CD4-positive, alpha-beta T cell treated with Interferon gamma for 1 hour (primary cell): ENCODE measurements around the gene GAL3ST2.
"Not testable (repeated sequence)": the region's sequence is repeated elsewhere in the genome, so short reads cannot be mapped to it uniquely, and the experiment has no call there.

Source experiments
- DNase-seq: peaks from one replicate; pipeline ENCODE4 v3.0.0-alpha.2; 2020

Gene GAL3ST2

DNA sequence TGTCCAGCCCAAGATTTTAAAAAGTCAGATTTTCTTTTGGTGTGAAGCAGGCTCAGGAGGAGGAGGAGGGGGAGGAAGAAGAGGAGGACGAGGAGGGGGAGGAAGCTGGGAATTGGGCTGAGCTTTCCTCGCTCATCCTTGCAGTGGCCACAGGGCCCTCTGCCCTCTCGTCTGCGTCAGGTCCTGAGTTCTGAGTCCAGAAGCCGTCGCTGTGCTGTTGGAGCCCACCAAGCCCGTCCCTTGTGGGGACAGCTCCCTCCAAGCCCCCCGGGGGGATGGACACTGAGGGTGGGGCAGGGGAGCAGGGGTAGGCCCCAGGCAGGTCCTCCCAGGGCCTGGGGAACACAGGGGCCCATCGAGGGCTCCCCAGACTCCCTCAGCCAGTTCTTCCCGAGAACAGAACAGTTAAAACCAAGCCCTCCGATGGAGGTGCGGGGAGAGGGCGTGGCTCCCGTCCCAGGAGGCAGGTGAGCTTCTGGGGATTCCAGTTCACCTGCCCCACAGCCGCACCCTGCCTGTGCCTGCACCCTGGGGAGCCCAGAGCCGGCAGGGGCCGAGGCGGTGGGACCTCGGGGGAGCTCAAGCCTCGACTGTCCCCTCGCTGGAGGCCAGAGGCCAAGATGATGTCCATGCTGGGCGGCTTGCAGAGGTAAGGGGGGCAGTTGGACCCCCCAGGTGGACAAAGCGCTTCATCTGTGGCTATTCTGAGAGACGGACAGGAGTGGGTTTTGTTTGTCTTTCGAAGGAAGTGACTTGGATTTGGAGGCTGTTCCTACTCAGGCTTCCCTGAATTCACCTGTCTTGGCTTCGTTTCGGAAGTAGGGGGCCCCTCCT lies at the start of gene GAL3ST2:
Gene GAL3ST2 (plus strand): TSS at position 487 of the 834 bp plus-strand sequence. CDS start 134 bp downstream, at position 621.
- DNase-seq: no peak

DNA sequence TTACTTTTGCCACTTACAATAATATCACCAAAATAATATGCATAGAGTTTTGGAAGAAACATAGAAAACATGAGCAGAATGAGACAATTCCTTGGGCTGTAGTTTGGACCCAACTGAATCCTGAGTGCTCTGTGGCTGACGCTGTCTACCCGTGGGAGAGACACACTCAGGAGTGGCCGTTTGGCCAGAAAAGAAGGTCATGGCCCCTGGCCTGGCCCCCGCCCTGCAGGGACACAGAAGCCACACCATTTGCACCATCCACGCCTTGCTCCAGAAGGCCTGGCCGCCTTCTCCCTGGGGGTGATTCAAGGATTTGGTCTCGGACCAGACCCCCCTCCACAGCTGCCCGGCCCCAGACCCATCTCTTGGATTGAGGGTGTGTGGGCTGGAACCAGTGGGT lies 48.6 kb upstream of the GAL3ST2 start:
- no peak for DNase-seq

DNA sequence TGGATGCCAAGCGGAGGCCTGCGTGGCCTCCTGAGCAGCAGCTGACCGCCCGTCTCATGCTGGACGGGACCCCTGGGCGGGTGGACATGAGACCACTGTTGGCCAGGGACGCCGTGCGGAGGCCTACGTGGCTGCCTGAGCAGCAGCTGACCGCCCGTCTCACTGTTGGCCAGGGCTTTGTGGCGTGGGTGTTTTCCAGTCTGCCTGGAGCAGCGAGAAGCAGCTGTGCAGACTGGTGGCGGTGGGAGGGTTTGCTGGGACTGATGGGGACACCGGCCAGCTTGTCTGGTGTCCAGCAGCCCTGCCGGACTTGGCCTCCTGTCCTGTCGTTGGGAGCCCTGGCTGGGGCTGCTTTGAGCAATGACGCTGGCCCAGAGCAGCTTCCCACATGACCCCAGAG lies 48.0 kb upstream of the GAL3ST2 start:
- DNase-seq: no peak

DNA sequence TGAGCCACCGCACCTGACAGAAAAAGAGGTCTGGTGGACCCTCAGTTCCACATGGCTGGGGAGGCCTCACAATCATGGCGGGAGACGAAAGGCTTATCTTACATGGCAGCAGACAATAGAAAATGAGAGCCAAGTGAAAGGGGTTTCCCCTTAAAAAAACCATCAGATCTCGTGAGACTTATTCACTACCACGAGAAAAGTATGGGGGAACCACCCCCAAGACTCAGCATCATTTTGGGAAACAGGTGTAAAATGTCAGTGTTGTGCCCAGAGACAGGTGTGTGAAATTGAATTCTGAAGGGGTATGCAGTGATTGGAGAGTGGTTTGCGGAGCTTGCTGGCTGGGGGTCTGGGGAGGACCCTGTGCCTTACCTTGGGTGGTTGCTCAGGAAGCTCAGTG lies 46.8 kb upstream of the GAL3ST2 start:
- no peak for DNase-seq

DNA sequence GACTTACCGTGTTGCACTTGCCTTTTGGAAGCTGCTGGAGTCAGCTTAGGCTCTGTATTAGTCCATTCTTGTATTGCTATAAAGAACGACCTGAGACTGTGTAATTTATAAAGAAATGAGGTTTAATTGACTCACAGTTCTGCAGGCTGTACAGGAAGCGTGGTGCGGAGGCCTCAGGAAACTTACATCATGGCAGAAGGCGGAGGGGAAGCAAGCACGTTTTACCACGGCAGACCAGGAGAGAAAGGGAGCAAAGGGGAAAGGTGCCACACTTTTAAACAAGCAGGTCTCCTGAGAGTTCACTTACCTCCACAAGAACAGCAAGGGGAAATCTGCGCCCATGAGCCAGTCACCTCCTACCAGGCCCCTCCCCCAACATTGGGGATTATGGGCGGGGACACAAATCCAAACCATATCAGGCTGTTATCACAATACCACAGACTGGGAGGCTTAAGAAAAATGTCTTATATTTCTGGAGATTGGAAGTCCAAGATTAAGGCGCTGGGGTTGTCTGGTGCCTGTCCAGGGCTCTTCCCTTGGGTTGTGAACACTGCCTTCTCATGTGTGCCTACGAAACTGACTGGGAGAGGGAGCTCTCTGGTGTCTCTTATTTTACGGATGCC lies 45.8 kb upstream of the GAL3ST2 start:
- no peak for DNase-seq

DNA sequence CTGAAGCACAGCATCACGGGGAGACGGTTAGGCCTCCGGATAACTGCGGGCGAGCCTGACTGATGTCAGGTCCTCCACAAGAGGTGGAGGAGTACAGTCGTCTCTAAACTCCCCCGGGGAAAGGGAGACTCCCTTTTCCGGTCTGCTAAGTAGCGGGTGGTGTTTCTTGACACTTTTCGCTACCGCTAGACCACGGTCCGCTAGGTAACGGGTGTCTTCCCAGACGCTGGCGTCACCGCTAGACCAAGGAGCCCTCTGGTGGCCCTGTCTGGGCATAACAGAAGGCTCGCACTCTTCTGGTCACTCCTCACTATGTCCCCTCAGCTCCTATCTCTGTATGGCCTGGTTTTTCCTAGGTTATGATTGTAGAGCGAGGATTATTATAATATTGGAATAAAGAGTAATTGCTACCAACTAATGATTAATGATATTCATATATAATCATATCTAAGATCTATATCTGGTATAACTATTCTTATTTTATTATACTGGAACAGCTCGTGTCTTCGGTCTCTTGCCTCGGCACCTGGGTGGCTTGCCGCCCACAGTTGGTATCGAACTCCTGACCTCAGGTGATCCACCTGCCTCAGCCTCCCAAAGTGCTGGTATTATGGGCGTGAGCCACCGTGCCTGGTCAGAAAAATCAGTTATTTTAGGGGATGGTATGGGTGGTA lies 44.0 kb upstream of the GAL3ST2 start:
- peak; percentile 45 for DNase-seq

DNA sequence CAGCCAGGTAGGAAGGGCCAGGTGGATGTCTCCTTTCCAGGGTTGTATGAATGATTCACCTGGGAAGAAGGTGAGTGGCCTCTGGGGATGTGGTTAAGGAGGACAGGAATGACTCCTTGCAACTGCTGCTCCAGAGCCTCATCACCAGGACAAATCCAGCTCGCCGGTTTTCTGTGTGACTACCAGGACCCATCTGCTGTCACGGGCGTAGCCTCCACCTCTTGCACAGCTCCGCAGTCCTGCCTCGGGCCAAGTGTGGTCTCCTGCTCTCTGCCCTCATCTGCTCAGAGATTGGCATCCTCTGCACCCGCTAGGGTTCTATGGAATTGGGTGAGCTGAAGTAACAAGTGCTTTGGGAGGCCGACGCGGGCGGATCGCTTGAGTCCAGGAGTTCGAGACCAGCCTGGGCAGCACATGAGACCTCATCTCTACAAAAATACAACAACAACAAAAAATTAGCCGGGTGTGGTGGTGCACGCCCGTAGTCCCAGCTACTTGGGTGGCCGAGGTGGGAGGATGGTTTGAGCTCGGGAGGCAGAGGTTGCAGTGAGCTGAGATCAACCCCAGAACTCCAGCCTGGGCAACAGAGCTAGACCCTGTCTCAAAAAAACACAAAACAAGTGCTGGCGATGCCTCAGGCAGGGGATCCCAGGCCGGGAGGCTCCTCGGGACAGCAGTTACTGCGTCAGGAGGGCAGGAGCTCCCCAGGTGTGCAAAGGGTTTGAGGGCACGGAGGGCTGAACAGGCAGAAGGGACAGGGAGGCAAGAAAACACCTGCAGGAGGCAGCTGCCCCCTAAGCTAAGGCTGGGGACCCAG lies 43.0 kb upstream of the GAL3ST2 start:
- no peak for DNase-seq

DNA sequence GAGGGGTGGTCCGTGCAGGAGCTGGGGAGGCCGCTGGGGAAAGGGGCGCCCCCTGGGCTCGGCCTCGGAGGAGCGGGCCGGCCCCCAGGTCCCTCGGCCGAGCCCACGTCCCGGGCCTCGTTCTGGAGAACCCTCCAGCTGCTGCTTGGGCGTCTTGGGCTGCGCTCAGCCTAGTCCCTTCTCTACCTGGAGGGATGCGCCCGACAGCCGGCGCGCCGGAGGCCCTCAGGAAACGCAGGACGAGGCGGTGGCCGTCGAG lies 42.5 kb upstream of the GAL3ST2 start:
- no peak for DNase-seq

DNA sequence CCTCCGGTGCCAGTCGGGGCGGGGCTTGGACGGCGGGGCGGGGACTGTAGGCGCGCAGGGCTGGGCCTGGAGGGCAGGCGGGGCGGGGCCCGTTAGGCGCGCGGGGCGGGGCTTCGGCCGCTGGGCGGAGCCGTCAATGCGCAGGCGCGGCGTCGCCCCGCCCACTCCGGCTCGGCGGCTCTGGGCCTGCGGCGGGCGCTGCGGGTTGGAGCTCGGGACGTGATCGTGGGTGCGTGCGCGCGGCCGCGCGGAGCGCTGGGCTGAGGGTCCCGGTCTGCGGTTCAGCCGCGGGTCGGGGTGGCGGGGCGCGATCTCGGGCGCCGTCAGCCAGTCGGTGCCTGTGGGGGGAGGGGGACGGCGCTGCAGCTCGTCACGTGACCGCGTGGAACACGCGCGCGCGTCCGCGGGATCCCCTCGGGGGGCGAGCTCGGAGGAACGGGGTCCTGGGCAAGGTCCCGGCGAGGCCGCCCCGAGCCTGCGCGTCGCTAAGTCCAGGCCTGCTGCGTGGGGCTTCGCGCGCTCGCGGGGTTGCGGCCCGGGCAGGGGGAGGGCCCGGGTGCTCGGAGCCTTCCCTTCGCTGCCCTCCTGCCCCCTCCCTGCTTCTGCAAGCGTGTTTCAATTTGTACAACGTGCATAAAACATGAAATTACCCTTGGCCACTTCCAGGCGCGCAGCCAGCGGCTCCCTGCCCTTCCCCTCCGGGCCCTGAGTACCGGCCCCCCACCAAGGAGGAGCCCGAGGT lies 42.0 kb upstream of the GAL3ST2 start, which contains the start of gene D2HGDH:
Gene D2HGDH (plus strand): TSS at position 164 of the 742 bp plus-strand sequence. CDS start 595 bp downstream, outside the sequence.
- DNase-seq: peak; percentile 87

DNA sequence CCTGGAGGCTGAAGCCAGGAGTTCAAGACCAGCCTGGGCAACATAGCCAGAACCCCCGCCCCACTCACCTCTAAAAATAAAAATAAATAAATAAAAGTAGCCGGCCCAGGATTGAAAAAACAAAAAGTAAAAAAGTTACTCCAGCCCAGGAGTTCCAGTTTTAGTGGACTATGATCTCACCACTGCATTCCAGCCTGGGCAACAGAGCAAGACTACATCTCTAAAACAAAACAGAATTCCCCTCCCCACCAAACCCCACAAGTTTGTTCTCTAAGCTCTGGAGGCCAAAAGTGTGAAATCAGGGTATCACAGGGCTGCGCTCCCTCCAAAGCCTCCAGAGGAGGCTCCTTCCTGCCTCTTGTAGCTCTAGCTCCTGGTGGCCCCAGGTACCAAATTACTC lies 40.5 kb upstream of the GAL3ST2 start:
- DNase-seq: no peak

DNA sequence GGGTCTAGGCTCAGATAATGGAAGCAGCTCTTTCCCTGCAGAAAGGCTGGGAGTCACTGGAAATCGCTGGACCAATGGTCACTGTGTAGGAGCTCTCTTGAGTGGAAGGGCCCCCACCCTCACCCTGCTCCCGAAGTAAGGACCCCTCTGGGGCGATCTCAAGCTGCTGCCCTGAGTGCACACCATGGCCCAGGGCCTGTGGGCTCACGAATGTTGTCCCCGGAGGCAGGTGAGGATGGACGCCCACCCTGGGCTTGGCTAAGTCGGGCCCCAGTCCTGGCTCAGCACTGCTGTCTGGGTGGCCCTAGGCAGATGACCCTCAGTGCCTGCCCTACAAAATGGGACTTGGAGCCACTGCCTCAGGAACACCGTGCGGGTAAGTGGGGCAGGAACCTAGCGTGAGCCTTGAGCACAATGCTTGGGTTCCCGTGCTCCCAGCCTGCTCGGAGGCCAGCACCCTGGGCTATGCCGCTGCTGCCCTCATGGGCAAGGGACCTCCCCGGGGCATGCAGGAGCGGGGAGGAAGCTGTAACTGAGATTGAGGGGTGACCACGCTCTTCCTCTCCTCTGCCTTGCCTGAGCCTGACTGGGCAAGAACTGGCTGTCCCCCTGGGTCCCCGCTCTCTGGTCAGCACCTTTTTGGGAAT lies 38.5 kb upstream of the GAL3ST2 start:
- DNase-seq: no peak

DNA sequence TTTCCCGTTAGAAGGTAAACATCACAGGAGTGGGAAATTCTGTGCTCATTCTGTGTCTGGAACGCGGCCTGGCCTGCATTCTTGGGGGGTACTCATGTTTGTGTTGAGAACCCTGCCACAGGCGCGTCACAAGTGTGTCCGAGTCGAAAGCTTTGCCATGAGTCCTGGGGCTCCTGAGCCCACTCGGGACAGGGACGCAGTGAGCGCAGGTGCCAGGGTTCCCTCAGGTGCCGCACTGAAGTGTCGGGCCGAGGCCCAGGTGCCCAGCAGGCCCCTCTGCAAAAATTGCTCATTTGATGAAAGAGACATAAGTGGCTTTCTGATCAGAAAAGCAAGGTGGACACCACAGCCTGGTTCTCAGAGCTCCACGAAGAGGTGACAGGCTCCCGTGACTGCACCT lies 37.4 kb upstream of the GAL3ST2 start:
- no peak for DNase-seq

DNA sequence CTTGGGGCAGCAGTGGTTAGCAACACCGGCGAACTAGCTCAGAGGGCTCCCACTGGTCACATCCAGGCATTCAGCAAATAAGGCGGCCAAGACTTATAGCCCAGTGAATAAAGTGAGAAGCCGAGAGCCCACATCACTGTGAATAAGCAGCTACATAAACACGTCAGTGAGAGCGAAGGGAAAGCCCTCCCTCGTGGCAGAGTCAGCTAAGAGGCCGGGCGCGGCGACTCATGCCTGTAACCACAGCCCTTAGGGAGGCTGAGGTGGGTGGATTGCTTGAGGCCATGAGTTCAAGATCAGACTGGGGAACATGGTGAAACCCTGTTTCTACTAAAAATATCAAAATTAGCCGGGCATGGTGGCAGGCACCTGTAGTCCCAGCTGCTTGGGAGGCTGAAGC lies 37.0 kb upstream of the GAL3ST2 start:
- DNase-seq: no peak

DNA sequence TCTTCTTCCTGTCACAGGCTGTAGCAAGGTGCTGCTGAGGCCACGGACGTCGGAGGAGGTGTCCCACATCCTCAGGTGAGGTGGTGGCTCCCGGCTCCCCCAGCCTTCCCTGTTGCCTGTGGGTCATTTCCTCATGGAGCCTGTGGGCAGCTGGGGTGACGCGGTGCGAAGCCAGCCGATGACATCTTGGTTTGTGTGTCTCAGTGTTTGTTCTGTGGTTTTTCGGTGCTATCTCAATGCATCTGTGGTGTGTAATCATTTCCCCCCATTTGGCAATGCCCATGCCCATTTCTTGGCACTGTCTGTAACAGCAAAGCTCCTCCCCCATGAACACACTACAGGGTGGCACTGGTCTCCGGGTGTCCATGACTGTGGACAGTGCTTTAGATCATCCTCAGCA lies 35.6 kb upstream of the GAL3ST2 start:
- peak; percentile 19 for DNase-seq

DNA sequence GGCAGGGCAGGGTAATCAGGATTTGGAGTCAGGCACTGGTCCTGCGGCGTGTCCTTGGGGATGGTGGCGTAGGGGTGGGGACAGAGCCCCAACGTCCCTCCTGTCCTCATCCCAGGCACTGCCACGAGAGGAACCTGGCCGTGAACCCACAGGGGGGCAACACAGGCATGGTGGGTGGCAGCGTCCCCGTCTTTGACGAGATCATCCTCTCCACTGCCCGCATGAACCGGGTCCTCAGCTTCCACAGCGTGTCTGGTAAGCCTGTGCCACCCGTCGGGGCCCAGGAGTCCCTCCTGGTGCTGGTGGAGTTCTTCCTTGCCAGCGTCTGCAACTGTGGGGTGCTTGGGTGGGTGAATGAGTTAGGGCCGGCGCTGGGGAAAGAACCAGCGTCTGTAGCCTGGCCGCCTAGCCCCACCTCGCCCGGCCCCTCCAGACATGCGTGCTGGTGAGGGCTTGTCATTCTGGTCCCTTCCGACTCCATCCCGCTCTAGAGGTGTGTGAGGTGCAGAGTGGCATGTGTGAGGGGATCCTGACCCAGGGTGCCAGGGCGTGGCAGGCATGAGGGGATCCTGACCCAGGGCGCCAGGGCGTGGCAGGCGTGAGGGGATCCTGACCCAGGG lies 34.2 kb upstream of the GAL3ST2 start:
- no peak for DNase-seq

DNA sequence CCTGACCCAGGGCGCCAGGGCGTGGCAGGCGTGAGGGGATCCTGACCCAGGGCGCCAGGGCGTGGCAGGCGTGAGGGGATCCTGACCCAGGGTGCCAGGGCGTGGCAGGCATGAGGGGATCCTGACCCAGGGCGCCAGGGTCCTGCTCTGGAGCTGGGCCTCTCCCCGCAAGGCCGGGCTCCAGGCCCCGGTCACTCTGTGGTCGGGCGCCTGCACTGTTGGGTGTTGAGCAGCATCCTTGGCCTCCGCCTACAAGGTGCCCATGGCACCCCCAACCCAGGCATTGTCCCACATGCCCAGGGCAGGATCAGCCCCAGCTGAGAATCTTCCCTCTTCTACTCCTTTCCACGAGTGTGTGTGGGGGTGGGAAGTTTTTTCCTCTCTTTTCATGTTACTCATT lies 33.6 kb upstream of the GAL3ST2 start:
- not testable (repeated sequence) for DNase-seq

DNA sequence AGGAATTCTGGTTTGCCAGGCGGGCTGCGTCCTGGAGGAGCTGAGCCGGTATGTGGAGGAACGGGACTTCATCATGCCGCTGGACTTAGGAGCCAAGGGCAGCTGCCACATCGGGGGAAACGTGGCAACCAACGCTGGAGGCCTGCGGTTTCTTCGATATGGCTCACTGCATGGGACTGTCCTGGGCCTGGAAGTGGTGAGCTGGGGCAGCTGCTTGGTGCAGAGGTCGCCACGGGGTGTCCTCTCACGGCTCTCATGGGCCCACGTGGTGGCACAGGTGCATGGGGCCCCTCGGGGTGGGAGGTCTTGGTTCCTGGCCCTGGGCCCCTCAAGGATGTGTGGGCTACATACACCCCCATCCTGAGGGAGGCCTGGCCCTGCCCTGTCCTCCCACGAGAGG lies 33.0 kb upstream of the GAL3ST2 start:
- DNase-seq: no peak

DNA sequence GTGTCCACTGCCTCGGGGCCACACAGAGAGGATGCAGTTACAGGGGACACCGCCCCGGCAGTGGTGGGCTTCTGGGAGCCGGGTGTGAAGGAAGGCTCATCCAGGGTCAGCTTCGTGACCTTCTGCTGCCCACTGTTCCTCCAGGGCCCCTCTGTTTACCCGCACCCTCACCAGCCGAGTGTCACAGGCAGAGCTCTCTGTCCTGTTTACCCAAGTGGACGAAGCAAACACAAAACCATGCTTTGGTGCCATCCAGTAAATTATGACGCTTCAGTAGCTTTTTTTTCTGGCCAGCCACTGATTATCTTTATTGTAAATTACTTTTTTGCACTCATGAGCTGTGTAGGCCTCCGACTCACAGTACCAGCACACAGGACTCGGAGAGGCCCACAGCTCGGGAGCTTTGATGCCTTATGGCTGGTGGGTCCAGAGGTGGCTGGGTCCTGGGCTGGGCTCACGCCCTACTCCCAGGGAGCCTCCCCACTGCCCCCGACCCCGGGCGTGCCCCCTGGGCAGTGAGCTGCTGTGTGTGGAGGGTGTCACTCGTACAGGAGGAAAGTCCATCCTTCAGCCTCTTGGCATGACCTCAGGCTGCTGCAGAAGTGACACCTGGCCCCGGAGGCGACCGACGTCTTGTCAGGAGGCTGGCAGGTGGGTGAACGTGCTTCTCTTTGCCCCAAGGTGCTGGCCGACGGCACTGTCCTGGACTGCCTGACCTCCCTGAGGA lies 32.4 kb upstream of the GAL3ST2 start:
- DNase-seq: no peak

DNA sequence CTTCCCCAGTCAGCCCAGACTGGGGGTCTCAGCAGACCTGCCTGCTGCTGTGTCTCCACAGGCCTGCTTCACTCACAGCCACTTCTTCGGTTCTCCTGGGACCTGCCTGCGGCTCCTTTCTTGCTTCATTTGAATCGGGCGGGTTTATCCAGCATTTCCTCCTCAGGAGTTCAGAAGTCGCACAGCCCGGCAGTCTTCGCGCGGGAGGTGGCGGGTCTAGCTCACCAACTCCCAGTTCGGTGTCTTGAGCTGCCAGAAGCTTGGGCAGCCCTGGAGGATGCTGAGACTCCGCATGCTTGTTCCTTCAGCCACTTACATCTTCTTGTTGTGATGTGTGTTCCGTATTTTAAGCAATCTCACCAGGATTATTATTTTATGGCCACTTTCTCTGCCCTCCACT lies 31.3 kb upstream of the GAL3ST2 start:
- no peak for DNase-seq

DNA sequence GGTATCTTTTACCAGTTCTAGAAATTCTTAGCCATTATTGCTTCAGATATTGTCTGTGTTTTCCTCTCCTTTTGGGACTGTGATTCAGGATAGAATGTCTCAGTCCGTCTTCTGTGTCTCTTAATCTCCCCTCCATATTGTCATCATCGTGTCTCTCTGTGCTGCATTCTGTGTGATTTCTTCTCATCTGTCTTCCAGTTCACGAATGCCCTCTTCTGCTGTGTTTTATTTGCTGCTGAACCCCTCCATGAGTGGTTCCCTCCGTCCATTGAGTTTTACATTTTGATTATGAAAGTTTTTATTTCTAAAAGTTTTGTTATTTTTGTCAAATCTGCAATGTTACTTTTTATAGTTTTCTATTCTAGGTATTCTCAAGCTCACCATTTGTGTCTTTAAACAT lies 30.5 kb upstream of the GAL3ST2 start:
- no peak for DNase-seq
